ENCODE measurements around the gene HAUS5. TPM values are rescaled to one million over a fixed set of nuclear protein-coding genes. Genes with fewer than 3 reads are reported as not detected.
"Not testable (repeated sequence)": the region's sequence is repeated elsewhere in the genome, so short reads cannot be mapped to it uniquely, and the experiment has no call there.

The HAUS5 gene
- total and polyA plus RNA-seq, 2 donors: 11.8 to 22.8 TPM

DNA sequence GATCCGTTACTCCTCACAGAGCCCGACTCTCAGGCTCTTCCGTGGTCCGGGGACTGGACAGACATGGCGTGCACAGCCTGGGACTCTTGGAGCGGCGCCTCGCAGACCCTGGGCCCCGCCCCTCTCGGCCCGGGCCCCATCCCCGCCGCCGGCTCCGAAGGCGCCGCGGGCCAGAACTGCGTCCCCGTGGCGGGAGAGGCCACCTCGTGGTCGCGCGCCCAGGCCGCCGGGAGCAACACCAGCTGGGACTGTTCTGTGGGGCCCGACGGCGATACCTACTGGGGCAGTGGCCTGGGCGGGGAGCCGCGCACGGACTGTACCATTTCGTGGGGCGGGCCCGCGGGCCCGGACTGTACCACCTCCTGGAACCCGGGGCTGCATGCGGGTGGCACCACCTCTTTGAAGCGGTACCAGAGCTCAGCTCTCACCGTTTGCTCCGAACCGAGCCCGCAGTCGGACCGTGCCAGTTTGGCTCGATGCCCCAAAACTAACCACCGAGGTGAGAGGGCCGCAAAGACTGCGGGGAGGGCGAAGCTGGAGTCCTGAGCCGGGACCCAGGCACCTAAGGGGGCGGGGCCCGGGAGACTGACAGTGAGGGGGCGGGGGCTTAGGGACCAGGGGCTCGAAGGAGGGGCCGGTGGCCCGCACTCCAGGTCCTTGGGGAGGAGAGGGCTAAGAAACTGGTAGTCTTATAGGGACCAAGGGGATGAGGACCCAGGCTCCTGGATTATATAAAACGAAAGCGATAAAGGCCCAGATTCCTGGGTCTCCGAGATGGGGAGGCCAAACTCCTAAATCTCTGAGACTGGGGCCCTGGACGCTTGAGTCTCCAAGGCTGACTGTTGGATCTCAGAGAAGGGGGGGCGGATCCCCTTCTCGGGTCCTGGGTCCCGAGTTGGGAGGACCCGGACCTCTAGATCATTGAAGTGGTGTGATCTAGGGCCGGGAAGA, 31.0 kb downstream of the HAUS5 start:
- H3K36me3 ChIP-seq (ENCODE audit: control insufficient read depth in 2 of 2, insufficient read depth in 2 of 2, low read length in 1 of 2): peaks cover 0 to under 1% of the 10 kb centered on the region in 2 donors

DNA sequence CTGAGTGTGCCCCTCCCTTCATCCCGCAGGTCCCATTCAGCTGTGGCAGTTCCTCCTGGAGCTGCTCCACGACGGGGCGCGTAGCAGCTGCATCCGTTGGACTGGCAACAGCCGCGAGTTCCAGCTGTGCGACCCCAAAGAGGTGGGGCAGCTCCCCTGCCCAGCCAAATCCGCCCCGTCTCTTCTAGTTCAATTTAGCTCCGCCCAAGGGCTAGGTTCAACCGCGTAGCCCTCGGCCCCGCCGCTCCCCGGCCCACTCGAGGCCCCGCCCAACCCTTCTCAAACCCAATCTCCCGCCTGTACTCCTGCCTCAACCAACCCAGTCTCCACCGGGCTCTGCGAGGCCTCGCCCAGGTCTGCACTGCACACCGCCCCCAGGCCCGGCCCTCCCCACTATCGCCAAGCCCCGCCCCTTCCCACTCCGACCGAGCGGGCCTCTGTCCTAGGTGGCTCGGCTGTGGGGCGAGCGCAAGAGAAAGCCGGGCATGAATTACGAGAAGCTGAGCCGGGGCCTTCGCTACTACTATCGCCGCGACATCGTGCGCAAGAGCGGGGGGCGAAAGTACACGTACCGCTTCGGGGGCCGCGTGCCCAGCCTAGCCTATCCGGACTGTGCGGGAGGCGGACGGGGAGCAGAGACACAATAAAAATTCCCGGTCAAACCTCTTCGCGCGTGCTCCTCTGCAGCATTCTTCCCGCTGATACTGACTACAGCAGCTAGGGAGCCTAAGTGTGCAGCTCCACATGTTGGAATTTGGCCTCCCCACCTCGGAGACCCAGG, 31.9 kb downstream of the HAUS5 start:
- WGBS: 1% methylated on average over 60 of the region's 60 CpGs
- Histone ChIP-seq H3K9me3 (ENCODE audit: control insufficient read depth in 2 of 2, insufficient read depth in 1 of 2, low read length in 1 of 2) (no peaks in the 10 kb centered on the region), H3K27ac (ENCODE audit: low read depth in 1 of 2, low read length in 1 of 2) (peak overlapping the region; percentile 86 to 94), H3K36me3 (ENCODE audit: control insufficient read depth in 2 of 2, insufficient read depth in 2 of 2, low read length in 1 of 2) (no peaks in the 10 kb centered on the region), H3K4me3 (ENCODE audit: low read length in 2 of 2) (peak overlapping the region; percentile 57 to 82), H3K4me1 (ENCODE audit: control insufficient read depth in 2 of 2, insufficient read depth in 2 of 2, low read length in 2 of 2) (peaks cover 32 to 58% of the 10 kb centered on the region in 2 donors), H3K27me3 (ENCODE audit: control insufficient read depth in 2 of 2, insufficient read depth in 1 of 2, low read length in 1 of 2) (peaks cover 0 to 13% of the 10 kb centered on the region in 2 donors)
- DNase-seq (ENCODE audit: low read depth in 6 of 9, low spot score in 9 of 9): peak in 6 of 9 donors; percentile 71 to 92 (median 84)

More for the DNA sequence above, 31.0 kb downstream of the HAUS5 start:
- Histone ChIP-seq H3K27me3 (ENCODE audit: control insufficient read depth in 2 of 2, insufficient read depth in 1 of 2, low read length in 1 of 2) (peaks cover 0 to 13% of the 10 kb centered on the region in 2 donors), H3K4me1 (ENCODE audit: control insufficient read depth in 2 of 2, insufficient read depth in 2 of 2, low read length in 2 of 2) (peaks cover 24 to 51% of the 10 kb centered on the region in 2 donors), H3K4me3 (ENCODE audit: low read length in 2 of 2) (peak overlapping the region; percentile 57 to 82), H3K9me3 (ENCODE audit: control insufficient read depth in 2 of 2, insufficient read depth in 1 of 2, low read length in 1 of 2) (no peaks in the 10 kb centered on the region), H3K27ac (ENCODE audit: low read depth in 1 of 2, low read length in 1 of 2) (peak overlapping the region; percentile 86 to 94)
- WGBS: under 1% methylated on average over 69 of the region's 69 CpGs
- DNase-seq (ENCODE audit: low read depth in 6 of 9, low spot score in 9 of 9): peak in 6 of 9 donors; percentile 71 to 89 (median 78)

DNA sequence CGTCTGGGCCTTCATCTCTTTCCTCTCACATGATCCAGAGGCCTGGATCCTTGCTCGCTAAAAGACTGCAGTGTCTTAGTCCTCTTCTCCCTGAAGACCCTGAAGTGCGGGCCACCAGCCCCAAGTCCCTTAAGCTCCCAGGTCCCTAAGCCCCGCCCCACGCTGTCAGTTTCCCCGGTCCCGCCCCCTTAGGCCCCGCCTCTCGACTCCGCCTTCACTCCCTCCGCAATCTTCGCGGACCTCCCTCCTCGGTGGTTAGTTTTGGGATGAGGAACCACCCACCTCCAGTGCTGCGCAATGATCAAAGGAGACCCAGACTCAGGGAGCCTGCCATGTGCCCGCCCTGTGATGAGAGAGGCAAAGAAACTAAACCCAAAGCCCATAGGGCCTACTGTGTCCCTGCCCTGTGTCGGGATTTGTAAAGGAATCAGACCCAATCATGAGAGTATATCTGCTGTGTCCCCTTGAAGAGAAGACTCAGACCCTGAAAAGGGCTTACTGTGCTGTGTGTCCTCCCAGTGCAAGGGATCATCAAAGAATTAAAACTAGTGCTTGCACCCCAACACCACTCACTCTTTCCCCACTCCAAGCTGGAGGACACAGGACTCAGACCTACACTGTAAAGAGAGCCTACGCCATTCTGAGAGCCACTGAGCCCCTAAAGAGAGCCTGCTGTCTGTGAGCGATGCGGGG, 32.6 kb downstream of the HAUS5 start:
- H3K27me3 ChIP-seq (ENCODE audit: control insufficient read depth in 2 of 2, insufficient read depth in 1 of 2, low read length in 1 of 2): peaks cover 0 to 13% of the 10 kb centered on the region in 2 donors
- H3K9me3 ChIP-seq (ENCODE audit: control insufficient read depth in 2 of 2, insufficient read depth in 1 of 2, low read length in 1 of 2): no peaks in the 10 kb centered on the region
- no peaks in the 10 kb centered on the region for H3K36me3 ChIP-seq (ENCODE audit: control insufficient read depth in 2 of 2, insufficient read depth in 2 of 2, low read length in 1 of 2)
- peak overlapping the region; percentile 57 to 82 for H3K4me3 ChIP-seq (ENCODE audit: low read length in 2 of 2)
- peak in 6 of 9 donors; percentile 37 to 82 (median 70) for DNase-seq (ENCODE audit: low read depth in 6 of 9, low spot score in 9 of 9)
- WGBS: 19% methylated on average over 20 of the region's 20 CpGs
- peak overlapping the region; percentile 86 to 94 for H3K27ac ChIP-seq (ENCODE audit: low read depth in 1 of 2, low read length in 1 of 2)
- H3K4me1 ChIP-seq (ENCODE audit: control insufficient read depth in 2 of 2, insufficient read depth in 2 of 2, low read length in 2 of 2): peaks cover 32 to 58% of the 10 kb centered on the region in 2 donors

DNA sequence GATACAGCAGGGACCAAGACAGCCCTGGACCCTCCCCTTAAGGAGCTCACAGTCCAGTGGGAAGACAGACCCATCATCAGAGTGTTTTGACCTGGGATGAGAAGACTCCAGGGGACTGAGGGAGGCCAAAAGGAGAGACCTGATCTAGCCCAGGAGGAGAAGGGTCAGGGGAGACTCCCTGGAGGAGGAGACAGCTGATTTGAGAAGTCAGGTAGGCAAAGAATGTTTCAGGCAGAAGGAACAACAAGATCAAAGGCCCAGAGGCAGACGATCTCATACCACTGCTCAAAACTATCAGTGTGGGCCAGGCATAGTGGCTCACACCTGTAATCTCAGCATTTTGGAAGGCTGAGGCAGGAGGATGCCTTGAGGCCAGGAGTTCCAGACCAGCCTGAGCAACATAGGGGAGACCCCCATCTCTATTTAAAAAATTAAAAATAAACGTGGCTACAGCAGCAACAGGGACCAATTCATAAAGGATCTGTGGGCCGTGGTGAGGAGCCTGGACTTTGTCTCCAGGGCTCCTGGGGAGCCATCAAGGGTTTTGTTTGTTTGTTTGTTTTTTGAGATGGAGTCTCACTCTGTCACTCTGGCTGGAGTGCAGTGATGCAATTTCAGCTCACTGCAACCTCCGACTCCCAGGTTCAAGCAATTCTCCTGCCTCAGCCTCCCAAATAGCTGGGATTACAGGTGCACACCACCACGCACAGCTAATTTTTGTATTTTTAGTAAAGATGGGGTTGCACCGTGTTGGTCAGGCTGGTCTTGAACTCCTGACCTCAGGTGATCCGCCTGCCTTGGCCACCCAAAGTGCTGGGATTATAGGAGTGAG, 33.4 kb downstream of the HAUS5 start:
- Histone ChIP-seq H3K4me3 (ENCODE audit: low read length in 2 of 2) (no peak overlapping the region), H3K4me1 (ENCODE audit: control insufficient read depth in 2 of 2, insufficient read depth in 2 of 2, low read length in 2 of 2) (peaks cover 32 to 58% of the 10 kb centered on the region in 2 donors), H3K9me3 (ENCODE audit: control insufficient read depth in 2 of 2, insufficient read depth in 1 of 2, low read length in 1 of 2) (no peaks in the 10 kb centered on the region), H3K36me3 (ENCODE audit: control insufficient read depth in 2 of 2, insufficient read depth in 2 of 2, low read length in 1 of 2) (peaks cover 2 to 4% of the 10 kb centered on the region in 2 donors), H3K27ac (ENCODE audit: low read depth in 1 of 2, low read length in 1 of 2) (no peak overlapping the region), H3K27me3 (ENCODE audit: control insufficient read depth in 2 of 2, insufficient read depth in 1 of 2, low read length in 1 of 2) (peaks cover 0 to 13% of the 10 kb centered on the region in 2 donors)
- 91% methylated on average over 7 of the region's 7 CpGs for WGBS
- peak in 1 of 9 donors; percentile 6 for DNase-seq (ENCODE audit: low read depth in 6 of 9, low spot score in 9 of 9)

DNA sequence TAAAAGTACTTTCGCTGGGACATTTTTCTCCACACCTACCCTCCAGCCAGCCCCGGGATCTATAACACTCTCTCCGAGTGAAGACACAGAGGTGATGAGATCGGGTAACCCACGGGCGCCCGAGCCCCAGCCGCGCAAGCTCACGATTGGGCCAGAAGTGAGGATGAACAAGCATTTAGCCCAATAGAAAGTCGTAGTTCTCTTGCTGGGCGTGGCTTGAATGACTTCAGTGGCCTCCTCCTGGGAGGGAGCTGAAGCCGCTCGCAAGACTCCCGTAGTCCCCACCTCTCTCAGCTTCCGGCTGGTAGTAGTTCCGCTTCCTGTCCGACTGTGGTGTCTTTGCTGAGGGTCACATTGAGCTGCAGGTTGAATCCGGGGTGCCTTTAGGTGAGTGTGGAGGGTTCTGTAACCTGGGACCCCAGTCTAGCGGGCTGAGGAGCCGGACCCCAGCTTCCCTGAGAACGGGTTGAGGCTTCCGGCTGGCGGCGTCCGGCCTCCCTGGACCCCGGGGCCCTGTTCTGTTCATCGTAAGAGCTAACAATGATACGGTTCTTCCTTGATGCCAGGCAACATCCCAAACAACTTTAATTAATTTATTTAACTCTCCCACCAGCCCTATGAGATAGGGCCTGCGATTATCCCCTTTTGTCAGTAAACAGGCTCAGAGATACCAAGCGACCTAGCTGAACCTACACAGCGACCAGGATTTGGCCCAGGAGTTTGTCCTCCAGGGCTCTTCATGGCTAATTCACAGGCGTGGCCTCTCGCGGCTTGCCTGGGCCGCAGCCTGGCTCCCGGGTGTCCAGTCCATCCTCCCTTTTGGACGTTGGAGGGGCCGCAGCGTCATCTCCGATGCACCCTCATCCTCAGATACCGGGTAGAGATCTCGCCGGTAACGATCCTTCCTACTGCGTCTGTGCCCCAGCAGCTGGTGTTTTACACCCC, 35.8 kb downstream of the HAUS5 start, which contains the start of gene COX6B1:
TSS of gene COX6B1 (plus strand) at position 307 of the 945 bp plus-strand sequence. CDS start 2,921 bp downstream, outside the sequence.
- H3K27ac ChIP-seq (ENCODE audit: low read depth in 1 of 2, low read length in 1 of 2): peak within 1 kb of the TSS; percentile 26 to 65
- peak within 1 kb of the TSS; percentile 64 to 70 for H3K4me3 ChIP-seq (ENCODE audit: low read length in 2 of 2)
- H3K4me1 ChIP-seq (ENCODE audit: control insufficient read depth in 2 of 2, insufficient read depth in 2 of 2, low read length in 2 of 2): peaks cover 15 to 35% of the 10 kb centered on the region in 2 donors
- no peaks in the 10 kb centered on the region for H3K27me3 ChIP-seq (ENCODE audit: control insufficient read depth in 2 of 2, insufficient read depth in 1 of 2, low read length in 1 of 2)
- H3K9me3 ChIP-seq (ENCODE audit: control insufficient read depth in 2 of 2, insufficient read depth in 1 of 2, low read length in 1 of 2): no peaks in the 10 kb centered on the region
- H3K36me3 ChIP-seq (ENCODE audit: control insufficient read depth in 2 of 2, insufficient read depth in 2 of 2, low read length in 1 of 2): peaks cover 10 to 18% of the 10 kb centered on the region in 2 donors
- DNase-seq (ENCODE audit: low read depth in 6 of 9, low spot score in 9 of 9): peak; percentile 86 to 99 (median 95)
- WGBS: under 1% methylated on average over 46 of the region's 46 CpGs

DNA sequence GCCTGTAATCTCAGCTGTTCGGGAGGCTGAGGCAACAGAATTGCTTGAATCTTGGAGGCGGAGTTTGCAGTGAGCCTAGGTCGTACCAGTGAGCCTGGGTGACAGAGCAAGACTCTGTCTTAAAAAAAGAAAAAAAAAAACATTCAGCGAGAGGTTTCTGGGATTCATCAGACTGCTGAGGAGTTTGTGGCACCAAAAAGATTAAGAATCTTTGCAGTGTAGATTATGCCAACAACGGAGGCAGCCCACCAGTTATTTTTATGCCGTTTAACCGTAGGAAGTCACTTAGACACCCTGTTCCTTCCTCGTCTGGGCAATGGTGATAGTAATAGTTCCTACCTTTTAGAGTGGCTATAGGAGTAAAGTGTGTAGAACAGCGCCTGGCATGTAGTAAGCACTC, 38.0 kb downstream of the HAUS5 start:
- Histone ChIP-seq H3K27me3 (ENCODE audit: control insufficient read depth in 2 of 2, insufficient read depth in 1 of 2, low read length in 1 of 2) (no peaks in the 10 kb centered on the region), H3K36me3 (ENCODE audit: control insufficient read depth in 2 of 2, insufficient read depth in 2 of 2, low read length in 1 of 2) (peaks cover 27 to 35% of the 10 kb centered on the region in 2 donors), H3K9me3 (ENCODE audit: control insufficient read depth in 2 of 2, insufficient read depth in 1 of 2, low read length in 1 of 2) (no peaks in the 10 kb centered on the region), H3K4me1 (ENCODE audit: control insufficient read depth in 2 of 2, insufficient read depth in 2 of 2, low read length in 2 of 2) (peaks cover 8 to 14% of the 10 kb centered on the region in 2 donors), H3K27ac (ENCODE audit: low read depth in 1 of 2, low read length in 1 of 2) (no peak overlapping the region), H3K4me3 (ENCODE audit: low read length in 2 of 2) (no peak overlapping the region)
- no peak for DNase-seq (ENCODE audit: low read depth in 6 of 9, low spot score in 9 of 9)
- 78% methylated on average over 9 of the region's 9 CpGs for WGBS

DNA sequence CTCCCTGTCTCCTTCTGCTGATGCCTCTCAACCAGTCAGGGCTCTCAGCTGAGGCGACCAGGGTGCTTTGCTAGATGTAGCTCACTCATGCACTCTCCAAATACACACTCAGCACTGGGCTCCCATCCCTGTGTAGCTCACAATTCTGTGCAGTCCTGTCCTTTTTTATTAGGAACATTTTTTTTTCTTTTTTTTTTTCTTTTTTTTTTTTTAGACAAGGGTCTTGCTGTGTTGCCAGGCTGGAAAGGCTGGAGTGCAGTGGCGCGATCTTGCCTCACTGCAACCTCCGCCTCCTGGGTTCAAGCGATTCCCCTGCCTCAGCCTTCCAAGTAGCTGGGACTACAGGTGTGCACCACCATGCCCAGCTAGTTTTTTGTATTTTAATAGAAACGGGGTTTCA, 42.3 kb downstream of the HAUS5 start:
- H3K9me3 ChIP-seq (ENCODE audit: control insufficient read depth in 2 of 2, insufficient read depth in 1 of 2, low read length in 1 of 2); H3K4me1 ChIP-seq (ENCODE audit: control insufficient read depth in 2 of 2, insufficient read depth in 2 of 2, low read length in 2 of 2); H3K27ac ChIP-seq (ENCODE audit: low read depth in 1 of 2, low read length in 1 of 2); DNase-seq (ENCODE audit: low read depth in 6 of 9, low spot score in 9 of 9); H3K27me3 ChIP-seq (ENCODE audit: control insufficient read depth in 2 of 2, insufficient read depth in 1 of 2, low read length in 1 of 2); H3K4me3 ChIP-seq (ENCODE audit: low read length in 2 of 2): not testable (repeated sequence)
- peaks cover 53 to 68% of the 10 kb centered on the region in 2 donors for H3K36me3 ChIP-seq (ENCODE audit: control insufficient read depth in 2 of 2, insufficient read depth in 2 of 2, low read length in 1 of 2)
- 98% methylated on average over 6 of the region's 6 CpGs for WGBS

Measured in thymus (tissue), 11 donors.